Naive B cell (primary cell): Measurements from ENCODE around the gene ASPSCR1. TPM values are rescaled to one million over a fixed set of nuclear protein-coding genes. Genes with fewer than 3 reads are reported as not detected.

Experiments
- ATAC-seq, 2 donors: fragments of 150-1000 bp; cut with Tn5 transposase; 2 replicates each; pipeline ENCODE4 v1.10.0; 2021; ENCODE audit warnings: low read depth in 2 of 2, mild to moderate bottlenecking in 2 of 2, moderate library complexity in 2 of 2
- DNase-seq: peaks from one replicate; pipeline ENCODE4 v3.0.0; 2022
- H3K27ac Mint-ChIP-seq, 6 donors: one replicate each; pipeline ENCODE4 v1.8.0; 2020 to 2022; ENCODE audit warnings: mild to moderate bottlenecking in 6 of 6, mixed read lengths in 6 of 6, moderate library complexity in 5 of 6, inconsistent platforms in 2 of 6
- H3K27me3 Mint-ChIP-seq, 3 donors: one replicate each; pipeline ENCODE4 v1.8.0; 2021 to 2022; ENCODE audit warnings: mixed read lengths in 3 of 3, mild to moderate bottlenecking in 1 of 3
- H3K36me3 Mint-ChIP-seq, 2 donors: one replicate each; pipeline ENCODE4 v1.8.0; 2020 to 2022; ENCODE audit warnings: mixed read lengths in 2 of 2, inconsistent platforms in 1 of 2, mild to moderate bottlenecking in 1 of 2
- H3K4me1 Mint-ChIP-seq, 3 donors: one replicate each; pipeline ENCODE4 v1.8.0; 2020 to 2022; ENCODE audit warnings: mixed read lengths in 3 of 3, inconsistent platforms in 1 of 3, mild to moderate bottlenecking in 1 of 3, moderate library complexity in 1 of 3
- H3K4me3 Mint-ChIP-seq, 8 donors: one replicate each; pipeline ENCODE4 v1.8.0; 2020 to 2022; ENCODE audit warnings: mild to moderate bottlenecking in 8 of 8, mixed read lengths in 8 of 8, moderate library complexity in 8 of 8, inconsistent platforms in 2 of 8
- H3K9me3 Mint-ChIP-seq, 7 donors: one replicate each; pipeline ENCODE4 v1.8.0; 2020 to 2022; ENCODE audit warnings: mixed read lengths in 7 of 7, mild to moderate bottlenecking in 5 of 7, inconsistent platforms in 2 of 7, moderate library complexity in 1 of 7
- polyA plus RNA-seq, 6 donors: library from polyadenylated mRNA; unstranded; fragments of 300-500 nt; fragmentation: Illumina TruSeq; gene quantifications; one replicate each; pipeline ENCODE4 v1.2.3, GENCODE V29; 2021; ENCODE audit warnings: low read depth in 6 of 6

Gene ASPSCR1
- polyA plus RNA-seq, 6 donors from 2014 or later: 20.2 to 31.0 (median 25.0) TPM

- H3K9me3 Mint-ChIP-seq: no peaks in the 10 kb centered on the region
- H3K27ac Mint-ChIP-seq: peak overlapping the region in 2 of 6 donors; percentile 12 to 54
- ATAC-seq (no peak), DNase-seq (no peak)
- peaks cover 5 to 22% (median 13%) of the 10 kb centered on the region in 3 donors for H3K4me1 Mint-ChIP-seq
- H3K27me3 Mint-ChIP-seq: peaks cover 0 to 29% (median 17%) of the 10 kb centered on the region in 3 donors
- no peak overlapping the region for H3K4me3 Mint-ChIP-seq
- no peaks in the 10 kb centered on the region for H3K36me3 Mint-ChIP-seq
These were observed 43.2 kb upstream of the ASPSCR1 start for GRCh38 chr17:81934098-81934757.

- Mint-ChIP-seq H3K27me3 (peaks cover 0 to 21% (median 15%) of the 10 kb centered on the region in 3 donors), H3K4me3 (peak overlapping the region in 5 of 8 donors; percentile 20 to 67 (median 45))
These were observed 42.4 kb upstream of the ASPSCR1 start for GRCh38 chr17:81934850-81935708.

GRCh38 chr17:81935709-81936084 is 41.7 kb upstream of the ASPSCR1 start:
- Mint-ChIP-seq H3K9me3 (no peaks in the 10 kb centered on the region), H3K36me3 (no peaks in the 10 kb centered on the region), H3K27me3 (peaks cover 0 to 21% (median 15%) of the 10 kb centered on the region in 3 donors), H3K27ac (peak overlapping the region in 1 of 6 donors; percentile 74), H3K4me3 (peak overlapping the region in 7 of 8 donors; percentile 33 to 71 (median 45)), H3K4me1 (peaks cover 5 to 22% (median 12%) of the 10 kb centered on the region in 3 donors)
- DNase-seq (no peak), ATAC-seq (no peak)

More at GRCh38 chr17:81934850-81935708, 42.4 kb upstream of the ASPSCR1 start:
- Mint-ChIP-seq H3K36me3 (no peaks in the 10 kb centered on the region), H3K9me3 (no peaks in the 10 kb centered on the region), H3K27ac (no peak overlapping the region), H3K4me1 (peaks cover 5 to 22% (median 12%) of the 10 kb centered on the region in 3 donors)
- ATAC-seq (no peak), DNase-seq (no peak)

GRCh38 chr17:81939218-81939617 is 38.2 kb upstream of the ASPSCR1 start:
- no peak for ATAC-seq
- H3K27me3 Mint-ChIP-seq: peaks cover 0 to 6% (median 0%) of the 10 kb centered on the region in 3 donors

DNA sequence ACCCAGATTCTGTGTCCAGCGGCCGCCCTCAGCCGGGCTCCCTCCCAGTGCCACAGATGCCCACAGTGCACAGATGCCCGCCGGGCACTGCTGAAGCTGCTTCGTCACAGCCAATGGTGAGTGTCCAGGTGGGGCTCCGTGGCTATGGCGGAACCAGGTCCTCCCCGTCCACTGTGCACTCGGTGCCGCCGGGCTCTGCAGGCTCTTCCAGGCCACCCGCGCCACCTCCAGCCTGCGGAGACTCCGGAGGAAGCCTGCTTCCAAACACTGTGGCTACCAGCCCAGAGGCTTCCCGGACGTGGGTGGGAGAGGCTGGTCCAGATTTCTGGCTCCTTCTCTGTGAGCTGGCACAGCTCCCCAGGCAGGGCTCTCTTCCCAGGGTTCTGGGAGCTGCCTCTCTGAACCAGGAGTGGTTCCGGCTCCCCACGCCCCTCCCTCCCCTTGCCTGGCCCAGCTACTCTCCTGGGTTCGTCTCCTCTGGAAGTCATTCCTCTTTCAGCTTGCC is 37.5 kb upstream of the ASPSCR1 start:
- Mint-ChIP-seq H3K27ac (peak overlapping the region in 1 of 6 donors; percentile 38), H3K4me3 (no peak overlapping the region), H3K9me3 (no peaks in the 10 kb centered on the region), H3K4me1 (peaks cover 5 to 19% (median 7%) of the 10 kb centered on the region in 3 donors), H3K36me3 (no peaks in the 10 kb centered on the region), H3K27me3 (peaks cover 0 to 6% (median 0%) of the 10 kb centered on the region in 3 donors)
- no peak for DNase-seq
- no peak for ATAC-seq

More at GRCh38 chr17:81939218-81939617, 38.2 kb upstream of the ASPSCR1 start:
- Mint-ChIP-seq H3K4me1 (peaks cover 5 to 19% (median 7%) of the 10 kb centered on the region in 3 donors), H3K4me3 (peak overlapping the region in 1 of 8 donors; percentile 77), H3K36me3 (no peaks in the 10 kb centered on the region), H3K27ac (peak overlapping the region in 1 of 6 donors; percentile 83), H3K9me3 (no peaks in the 10 kb centered on the region)
- no peak for DNase-seq

GRCh38 chr17:81940538-81941483 is 36.6 kb upstream of the ASPSCR1 start:
- DNase-seq (no peak), ATAC-seq (no peak)
- no peaks in the 10 kb centered on the region for H3K9me3 Mint-ChIP-seq
- H3K36me3 Mint-ChIP-seq: no peaks in the 10 kb centered on the region
- peaks cover 0 to 6% (median 0%) of the 10 kb centered on the region in 3 donors for H3K27me3 Mint-ChIP-seq
- H3K4me1 Mint-ChIP-seq: peaks cover 5 to 16% (median 7%) of the 10 kb centered on the region in 3 donors
- H3K4me3 Mint-ChIP-seq: no peak overlapping the region
- H3K27ac Mint-ChIP-seq: no peak overlapping the region

GRCh38 chr17:81941484-81942166 is 35.8 kb upstream of the ASPSCR1 start:
- no peak for ATAC-seq

GRCh38 chr17:81942167-81942553 is 35.3 kb upstream of the ASPSCR1 start:
- peaks cover 5 to 10% (median 7%) of the 10 kb centered on the region in 3 donors for H3K4me1 Mint-ChIP-seq
- no peak overlapping the region for H3K4me3 Mint-ChIP-seq
- no peak overlapping the region for H3K27ac Mint-ChIP-seq
- ATAC-seq (no peak), DNase-seq (no peak)
- H3K9me3 Mint-ChIP-seq: no peaks in the 10 kb centered on the region
- H3K27me3 Mint-ChIP-seq: peaks cover 0 to 10% (median 4%) of the 10 kb centered on the region in 3 donors
- no peaks in the 10 kb centered on the region for H3K36me3 Mint-ChIP-seq

More at GRCh38 chr17:81941484-81942166, 35.8 kb upstream of the ASPSCR1 start:
- H3K27ac Mint-ChIP-seq: no peak overlapping the region
- DNase-seq: no peak
- no peak overlapping the region for H3K4me3 Mint-ChIP-seq
- H3K9me3 Mint-ChIP-seq: no peaks in the 10 kb centered on the region
- H3K27me3 Mint-ChIP-seq: peaks cover 0 to 6% (median 0%) of the 10 kb centered on the region in 3 donors
- H3K4me1 Mint-ChIP-seq: peaks cover 5 to 11% (median 7%) of the 10 kb centered on the region in 3 donors
- no peaks in the 10 kb centered on the region for H3K36me3 Mint-ChIP-seq

DNA sequence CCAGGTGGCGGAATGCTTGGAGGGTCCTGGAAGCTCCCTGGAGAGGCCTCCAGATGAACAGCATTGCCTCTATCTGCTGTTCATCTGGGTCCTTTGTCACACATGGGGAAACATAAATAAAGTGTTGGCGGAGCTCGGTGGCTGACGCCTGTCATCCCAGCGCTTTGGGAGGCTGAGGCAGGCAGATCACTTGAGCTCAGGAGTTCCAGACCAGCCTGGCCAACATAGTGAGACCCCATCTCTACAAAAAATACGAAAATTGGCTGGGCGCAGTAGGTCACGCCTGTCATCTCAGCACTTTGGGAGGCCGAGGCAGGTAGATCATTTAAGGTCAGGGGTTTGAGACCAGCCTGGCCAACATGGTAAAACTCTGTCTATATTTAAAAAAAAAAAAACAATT is 32.6 kb upstream of the ASPSCR1 start:
- Mint-ChIP-seq H3K9me3 (no peaks in the 10 kb centered on the region), H3K4me3 (no peak overlapping the region), H3K27ac (no peak overlapping the region), H3K27me3 (peaks cover 0 to 17% (median 7%) of the 10 kb centered on the region in 3 donors), H3K36me3 (no peaks in the 10 kb centered on the region), H3K4me1 (no peaks in the 10 kb centered on the region)
- no peak for ATAC-seq
- no peak for DNase-seq

GRCh38 chr17:81947189-81947588 is 30.2 kb upstream of the ASPSCR1 start, which contains the start of gene MYADML2:
TSS of gene MYADML2 (minus strand) at chr17:81947233. CDS start at chr17:81941741, 5,492 bp downstream.
- Mint-ChIP-seq H3K4me1 (no peaks in the 10 kb centered on the region), H3K36me3 (no peaks in the 10 kb centered on the region), H3K4me3 (no peak within 1 kb of the TSS), H3K27ac (no peak within 1 kb of the TSS), H3K27me3 (peaks cover 0 to 11% (median 7%) of the 10 kb centered on the region in 3 donors), H3K9me3 (peaks cover 0 to 2% (median 0%) of the 10 kb centered on the region in 7 donors)
- ATAC-seq (no peak), DNase-seq (no peak)

GRCh38 chr17:81948635-81949378 is 28.6 kb upstream of the ASPSCR1 start:
- peaks cover 0 to 11% (median 7%) of the 10 kb centered on the region in 3 donors for H3K27me3 Mint-ChIP-seq
- ATAC-seq (no peak), DNase-seq (no peak)
- H3K9me3 Mint-ChIP-seq: peaks cover 0 to 2% (median 0%) of the 10 kb centered on the region in 7 donors
- H3K36me3 Mint-ChIP-seq: no peaks in the 10 kb centered on the region
- H3K4me1 Mint-ChIP-seq: no peaks in the 10 kb centered on the region
- H3K27ac Mint-ChIP-seq: peak overlapping the region in 1 of 6 donors; percentile 87
- H3K4me3 Mint-ChIP-seq: no peak overlapping the region
